Neural cell (in vitro differentiated cells): ENCODE measurements around the gene LYPD4. TPM values are rescaled to one million over a fixed set of nuclear protein-coding genes. Genes with fewer than 3 reads are reported as not detected.

ENCODE experiments used
- H2AFZ ChIP-seq: fragments of 200-600, 300-800 bp; sonication (generic), shearing (Covaris generic); 2 replicates; pipeline ENCODE4 v1.6.0; 2014; ENCODE audit warnings: low read depth, mild to moderate bottlenecking, antibody characterized with exemption, low read length, moderate library complexity
- H3F3A ChIP-seq: fragments of 200-600 bp; shearing (Covaris generic); 2 replicates; pipeline ENCODE4 v1.6.1; 2016; ENCODE audit warnings: mild to moderate bottlenecking, moderate library complexity, mixed read lengths, antibody characterized with exemption, low read length; ENCODE audit not compliant: insufficient read depth, poor library complexity, severe bottlenecking
- H3K27ac ChIP-seq: fragments of 200-600, 300-800 bp; sonication (generic), shearing (Covaris generic); 2 replicates; pipeline ENCODE4 v1.5.1; 2014; ENCODE audit warnings: mild to moderate bottlenecking, low read length, moderate library complexity
- H3K27me3 ChIP-seq: fragments of 300-800, 200-600 bp; sonication (generic), shearing (Covaris generic); 2 replicates; pipeline ENCODE4 v1.6.0; 2014; ENCODE audit warnings: mild to moderate bottlenecking, low read depth, low read length, moderate library complexity; ENCODE audit not compliant: insufficient read depth
- H3K36me3 ChIP-seq: fragments of 300-800, 200-600 bp; sonication (generic), shearing (Covaris generic); 2 replicates; pipeline ENCODE4 v1.5.1; 2014; ENCODE audit warnings: mild to moderate bottlenecking, antibody characterized with exemption, low read length, moderate library complexity; ENCODE audit not compliant: insufficient read depth
- H3K4me2 ChIP-seq: fragments of 300-800, 200-600 bp; sonication (generic), shearing (Covaris generic); 2 replicates; pipeline ENCODE4 v1.6.0; 2014; ENCODE audit warnings: mild to moderate bottlenecking, low read length
- H3K4me3 ChIP-seq: fragments of 300-800, 200-600 bp; sonication (generic), shearing (Covaris generic); 2 replicates; pipeline ENCODE4 v1.5.1; 2014; ENCODE audit warnings: mild to moderate bottlenecking, low read length, moderate library complexity
- H3K79me2 ChIP-seq: fragments of 200-600 bp; shearing (Covaris generic); replicated peaks from 2 replicates; pipeline ENCODE4 v1.6.0; 2014; ENCODE audit warnings: mild to moderate bottlenecking, low read length, moderate library complexity; ENCODE audit not compliant: insufficient read depth
- H3K9ac ChIP-seq: fragments of 300-800, 200-600 bp; sonication (generic), shearing (Covaris generic); 2 replicates; pipeline ENCODE4 v1.6.1; 2016; ENCODE audit warnings: mild to moderate bottlenecking, low read length, mixed read lengths
- H3K9me2 ChIP-seq: fragments of 200-600 bp; shearing (Covaris generic); 2 replicates; pipeline ENCODE4 v1.6.1; 2016; ENCODE audit warnings: mild to moderate bottlenecking, low read length, mixed read lengths; ENCODE audit not compliant: insufficient read depth
- H3K9me3 ChIP-seq: fragments of 200-600, 300-800 bp; sonication (generic), shearing (Covaris generic); 2 replicates; pipeline ENCODE4 v1.6.1; 2016; ENCODE audit warnings: mild to moderate bottlenecking, mixed run types, low read length, moderate library complexity, mixed read lengths
- H4K20me1 ChIP-seq: fragments of 200-600 bp; shearing (Covaris generic); 2 replicates; pipeline ENCODE4 v1.6.1; 2016; ENCODE audit warnings: mild to moderate bottlenecking, mixed run types; ENCODE audit not compliant: insufficient read depth
- CTCF ChIP-seq: fragments of 450-650 bp; IDR thresholded peaks from 2 replicates; pipeline ENCODE4 v1.5.1; 2014; ENCODE audit warnings: antibody characterized with exemption, mild to moderate bottlenecking, moderate library complexity; ENCODE audit not compliant: poor library complexity, severe bottlenecking
- EP300 ChIP-seq: fragments of 450-650 bp; conservative IDR thresholded peaks from 2 replicates; pipeline ENCODE4 v1.6.1; 2014; ENCODE audit warnings: antibody characterized with exemption, mild to moderate bottlenecking, moderate library complexity; ENCODE audit not compliant: poor library complexity, severe bottlenecking
- EZH2 ChIP-seq: fragments of 200-600, 300-800 bp; shearing (Covaris generic), sonication (generic); IDR thresholded peaks from 2 replicates; pipeline ENCODE4 v1.6.1; 2014; ENCODE audit warnings: antibody characterized with exemption, low read length, borderline replicate concordance, mild to moderate bottlenecking; ENCODE audit not compliant: insufficient read depth, poor library complexity, severe bottlenecking
- MXI1 ChIP-seq: fragments of 450-650 bp; conservative IDR thresholded peaks from 2 replicates; pipeline ENCODE4 v1.6.1; 2014; ENCODE audit warnings: antibody characterized with exemption, mild to moderate bottlenecking; ENCODE audit not compliant: poor library complexity, severe bottlenecking
- POLR2AphosphoS5 ChIP-seq: IDR thresholded peaks from 2 replicates; pipeline ENCODE4 v1.6.1; 2012
- RAD21 ChIP-seq: fragments of 450-650 bp; conservative IDR thresholded peaks from 2 replicates; pipeline ENCODE4 v1.6.1; 2014; ENCODE audit warnings: antibody characterized with exemption, mild to moderate bottlenecking, moderate library complexity
- REST ChIP-seq: IDR thresholded peaks from 2 replicates; pipeline ENCODE4 v1.6.1; 2012; ENCODE audit warnings: borderline replicate concordance
- SMC3 ChIP-seq: fragments of 450-650 bp; conservative IDR thresholded peaks from 2 replicates; pipeline ENCODE4 v1.6.1; 2014; ENCODE audit warnings: antibody characterized with exemption, mild to moderate bottlenecking, moderate library complexity; ENCODE audit not compliant: poor library complexity
- TAF1 ChIP-seq: IDR thresholded peaks from 2 replicates; pipeline ENCODE4 v1.6.1; 2012; ENCODE audit warnings: low read depth
- polyA plus RNA-seq: library from polyadenylated mRNA; depleted of rRNA; stranded (reverse); fragments of >200 nt; gene quantifications from 2 replicates; pipeline ENCODE4 v1.2.3, GENCODE V29; 2014

Gene LYPD4
- polyA plus RNA-seq, 1 donor from 2014 or later: not detected

GRCh38 chr19:41871573-41872383, 27.3 kb upstream of the LYPD4 start:
- H3K4me3 ChIP-seq: no peak overlapping the region
- H3K27me3 ChIP-seq: no peaks in the 10 kb centered on the region
- H3K9ac ChIP-seq: no peak overlapping the region
- H3K27ac ChIP-seq: no peak overlapping the region
- no peaks in the 10 kb centered on the region for H3F3A ChIP-seq
- no peaks in the 10 kb centered on the region for H3K9me2 ChIP-seq
- H3K79me2 ChIP-seq: no peaks in the 10 kb centered on the region
- H4K20me1 ChIP-seq: no peaks in the 10 kb centered on the region
- H3K36me3 ChIP-seq: no peaks in the 10 kb centered on the region
- H3K4me2 ChIP-seq: no peak overlapping the region
- H2AFZ ChIP-seq: no peak overlapping the region
- TF ChIP-seq REST (no peak), EP300 (no peak), TAF1 (no peak), MXI1 (no peak), EZH2 (no peak), RAD21 (no peak), SMC3 (no peak), CTCF (no peak), POLR2AphosphoS5 (no peak)
- no peaks in the 10 kb centered on the region for H3K9me3 ChIP-seq

GRCh38 chr19:41870401-41870873, 26.0 kb upstream of the LYPD4 start:
- H3K9me3 ChIP-seq: no peaks in the 10 kb centered on the region
- H3K36me3 ChIP-seq: no peaks in the 10 kb centered on the region
- TF ChIP-seq RAD21 (no peak), MXI1 (no peak), EZH2 (no peak), REST (no peak), POLR2AphosphoS5 (no peak), CTCF (no peak), EP300 (no peak), SMC3 (no peak), TAF1 (no peak)
- H3K79me2 ChIP-seq: no peaks in the 10 kb centered on the region
- H3K27ac ChIP-seq: no peak overlapping the region
- no peak overlapping the region for H3K4me3 ChIP-seq
- no peak overlapping the region for H3K9ac ChIP-seq
- no peak overlapping the region for H2AFZ ChIP-seq
- H3K4me2 ChIP-seq: no peak overlapping the region
- no peaks in the 10 kb centered on the region for H3F3A ChIP-seq
- no peaks in the 10 kb centered on the region for H3K27me3 ChIP-seq
- H4K20me1 ChIP-seq: no peaks in the 10 kb centered on the region
- H3K9me2 ChIP-seq: no peaks in the 10 kb centered on the region
